ENCODE data around the gene TBC1D30.

GRCh38 chr12:64923536-64923935 lies 99.1 kb downstream of the TBC1D30 start:
- no peak for TF ChIP-seq CTCF (IDR thresholded peaks at IDR 0.05; ENCODE audit: insufficient read depth, low read length, poor library complexity, severe bottlenecking)
- no peak for TF ChIP-seq EZH2phosphoT487 (conservative IDR thresholded peaks at IDR 0.05; ENCODE audit: low read length)

Measured in SU-DHL-6 (cell line).